Left lung (tissue), 10 donors: ENCODE measurements around the gene MRPS18A. TPM values are rescaled to one million over a fixed set of nuclear protein-coding genes. Genes with fewer than 3 reads are reported as not detected.

Experiments used
- ATAC-seq: fragments of 200-7000 bp; cut with Tn5 transposase; one replicate; pipeline ENCODE4 v1.9.1; 2020; ENCODE audit warnings: moderate library complexity
- DNase-seq, 4 donors: peaks; one replicate each; pipeline ENCODE4 v3.0.0-alpha.2; 2013 to 2020
- H3K27ac ChIP-seq, 2 donors: fragments of 200-600 bp; sonication (generic) in 1 of 2; one replicate each; pipeline versions ENCODE4 v1.5.0 to v1.8.0; 2020 to 2021
- H3K27me3 ChIP-seq, 2 donors: fragments of 200-600 bp; sonication (generic) in 1 of 2; one replicate each; pipeline versions ENCODE4 v1.5.0 to v1.8.0; 2020 to 2021
- H3K36me3 ChIP-seq, 2 donors: fragments of 200-600 bp; sonication (generic) in 1 of 2; one replicate each; pipeline versions ENCODE4 v1.5.0 to v1.8.0; 2020 to 2021
- H3K4me1 ChIP-seq, 2 donors: fragments of 200-600 bp; one replicate each; pipeline ENCODE4 v1.8.0; 2021
- H3K4me3 ChIP-seq, 2 donors: fragments of 200-600 bp; sonication (generic) in 1 of 2; one replicate each; pipeline versions ENCODE4 v1.5.0 to v1.8.0; 2020 to 2021; ENCODE audit warnings: mild to moderate bottlenecking in 1 of 2
- H3K9me3 ChIP-seq, 2 donors: fragments of 200-600 bp; sonication (generic) in 1 of 2; one replicate each; pipeline versions ENCODE4 v1.5.0 to v1.8.0; 2020 to 2021
- CTCF ChIP-seq, 2 donors: fragments of 200-600 bp; sonication (generic) in 1 of 2; IDR thresholded peaks; one replicate each; pipeline versions ENCODE4 v1.5.0 to v1.8.0; 2021; ENCODE audit warnings: antibody characterized with exemption in 2 of 2
- intact Hi-C, 2 donors: fragments of 100-400 bp; cut with DNase I; formaldehyde crosslinking; loops; one replicate each; pipeline versions ENCODE4 v1.11.2 to v1.14.2; 2022
- polyA plus RNA-seq, 6 donors: library from polyadenylated mRNA; unstranded; fragments of 120-200 nt; gene quantifications; one replicate each; pipeline ENCODE4 v1.2.1, GENCODE V29; 2013; ENCODE audit not compliant: insufficient read length in 6 of 6
- total RNA-seq, 2 donors: library from RNA; stranded (reverse); fragmentation: NEBNext Ultra II Directional; extraction: Animal tissue kit (Norgen Biotek cat#: 25700); gene quantifications; one replicate each; pipeline ENCODE4 v1.2.1, GENCODE V29; 2021
- donor health status: DM: no; HTN: yes; CAD: no.
- donor health status: DM: no; HTN: no; CAD: no.

The MRPS18A gene
- total and polyA plus RNA-seq, 8 donors, result 27.0 to 45.0 (median 38.0) TPM

DNA sequence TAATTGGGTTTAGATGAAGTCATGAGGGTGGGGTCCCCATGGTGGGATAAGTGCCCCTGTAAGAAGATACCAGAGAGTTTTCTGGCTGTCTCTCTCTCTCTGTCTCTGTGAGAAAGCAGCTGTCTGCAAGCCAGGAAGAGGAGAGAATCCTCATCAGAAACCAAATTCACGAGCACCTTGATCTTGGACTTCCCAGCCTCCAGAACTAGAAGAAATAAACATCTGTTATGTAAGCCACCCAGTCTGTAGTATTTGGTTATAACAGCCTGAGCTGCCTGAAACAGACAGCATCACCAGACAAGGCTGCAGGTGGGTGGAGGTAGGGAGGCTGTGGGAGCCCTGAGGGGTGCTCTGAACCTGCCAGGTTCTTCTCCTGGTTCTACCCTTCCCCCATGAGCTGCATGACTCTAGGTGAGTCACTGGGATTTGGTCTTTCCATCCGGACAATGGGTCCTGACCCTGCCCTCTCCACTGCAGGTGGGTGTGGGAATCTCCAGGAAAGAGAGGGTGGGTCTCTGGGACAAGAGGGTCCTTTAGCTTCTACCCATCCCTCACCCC is 48.1 kb upstream of the MRPS18A start:
- DNase-seq (no peak), ATAC-seq (no peak)
- intact Hi-C loops, result no loop called here
- Histone ChIP-seq H3K27ac (no peak overlapping the region), H3K9me3 (peaks cover 0 to 12% of the 10 kb centered on the region in 2 donors), H3K27me3 (no peaks in the 10 kb centered on the region), H3K4me1 (peaks cover 0 to under 1% of the 10 kb centered on the region in 2 donors), H3K4me3 (no peak overlapping the region), H3K36me3 (no peaks in the 10 kb centered on the region)
- no peak for TF ChIP-seq CTCF (IDR thresholded peaks at IDR 0.05)

GRCh38 chr6:43734294-43734665 is 46.7 kb upstream of the MRPS18A start:
- peaks cover 0 to 24% of the 10 kb centered on the region in 2 donors for H3K9me3 ChIP-seq
- H3K4me1 ChIP-seq, result no peaks in the 10 kb centered on the region
- H3K4me3 ChIP-seq, result no peak overlapping the region
- H3K27ac ChIP-seq, result no peak overlapping the region
- no peak for DNase-seq
- no peaks in the 10 kb centered on the region for H3K36me3 ChIP-seq
- ATAC-seq, result no peak
- intact Hi-C loops, result no loop called here
- no peak for TF ChIP-seq CTCF (IDR thresholded peaks at IDR 0.05)
- no peaks in the 10 kb centered on the region for H3K27me3 ChIP-seq

DNA sequence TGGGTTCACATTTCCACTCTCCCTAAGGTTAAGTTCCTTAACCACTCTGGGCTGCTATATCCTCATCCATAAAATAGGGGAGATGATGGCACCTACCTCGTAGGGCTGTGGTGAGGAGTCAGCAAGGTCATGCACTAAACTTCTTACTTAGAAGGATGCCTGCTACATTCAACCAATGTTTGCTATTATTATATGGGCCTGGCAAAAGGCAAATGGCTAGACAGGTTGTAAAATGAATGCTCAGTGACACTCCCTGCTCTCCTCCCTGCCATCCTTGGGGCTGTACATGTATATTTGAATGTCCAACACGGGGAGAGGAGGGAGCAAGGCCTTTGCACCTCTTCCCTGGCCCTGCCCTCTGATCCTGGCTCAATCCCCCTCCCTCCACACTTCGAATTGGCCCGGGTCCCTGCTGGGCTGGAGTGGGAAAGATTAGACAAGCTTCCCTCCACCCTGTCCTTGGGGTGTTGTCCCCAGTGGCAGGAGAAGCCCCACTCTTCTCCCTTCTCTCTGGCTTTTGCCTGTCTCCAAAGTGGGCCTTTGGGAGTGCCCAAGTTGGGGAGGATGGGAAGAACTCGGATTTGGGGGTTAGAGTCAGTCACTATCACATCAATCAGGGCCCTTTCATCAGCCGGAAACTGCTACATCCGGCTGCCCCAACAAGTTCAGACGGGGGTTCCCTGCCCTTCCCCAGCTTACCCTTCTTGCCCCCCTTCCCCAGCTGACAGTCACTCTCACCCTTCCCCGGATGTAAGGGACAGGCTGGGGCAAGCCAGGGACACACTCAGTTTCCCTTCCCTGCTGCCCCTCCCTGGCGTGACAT is 46.1 kb upstream of the MRPS18A start:
- Histone ChIP-seq H3K4me1 (no peaks in the 10 kb centered on the region), H3K27ac (no peak overlapping the region), H3K27me3 (no peaks in the 10 kb centered on the region), H3K36me3 (no peaks in the 10 kb centered on the region), H3K4me3 (no peak overlapping the region), H3K9me3 (peaks cover 0 to 24% of the 10 kb centered on the region in 2 donors)
- no peak for TF ChIP-seq CTCF (IDR thresholded peaks at IDR 0.05)
- DNase-seq, result no peak
- intact Hi-C loops, result no loop called here
- ATAC-seq, result no peak

GRCh38 chr6:43730634-43731033 is 43.0 kb upstream of the MRPS18A start:
- intact Hi-C loops, result no loop called here
- Histone ChIP-seq H3K27me3 (peaks cover 0 to 7% of the 10 kb centered on the region in 2 donors), H3K9me3 (peaks cover 0 to 24% of the 10 kb centered on the region in 2 donors), H3K36me3 (no peaks in the 10 kb centered on the region), H3K4me1 (peaks cover under 1 to 6% of the 10 kb centered on the region in 2 donors), H3K4me3 (no peak overlapping the region), H3K27ac (no peak overlapping the region)
- TF ChIP-seq CTCF (IDR thresholded peaks at IDR 0.05), result no peak
- DNase-seq, result no peak
- no peak for ATAC-seq

DNA sequence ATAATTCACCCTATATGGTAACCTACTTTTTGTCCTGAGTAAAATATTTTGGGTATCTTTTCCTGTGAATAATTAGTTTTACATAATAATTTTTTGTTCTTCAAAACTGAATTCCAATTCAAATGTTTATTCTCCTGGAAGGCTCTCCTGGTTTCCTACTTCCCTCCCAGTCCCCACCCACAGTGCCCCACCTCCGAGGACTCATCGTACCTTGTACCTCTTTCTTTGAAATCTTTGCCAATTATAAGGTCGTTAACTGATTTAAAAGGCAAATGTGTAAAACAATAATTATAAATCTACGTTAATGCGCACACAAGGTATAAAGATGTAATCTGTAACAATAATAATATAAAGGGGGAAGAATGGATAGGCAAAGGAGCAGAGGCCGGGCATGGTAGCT is 41.9 kb upstream of the MRPS18A start:
- Histone ChIP-seq H3K4me1 (peaks cover 12 to 17% of the 10 kb centered on the region in 2 donors), H3K36me3 (no peaks in the 10 kb centered on the region), H3K4me3 (no peak overlapping the region), H3K27ac (no peak overlapping the region), H3K9me3 (peaks cover 0 to 24% of the 10 kb centered on the region in 2 donors), H3K27me3 (peaks cover 0 to 7% of the 10 kb centered on the region in 2 donors)
- DNase-seq (no peak), ATAC-seq (no peak)
- intact Hi-C loops, result no loop called here
- TF ChIP-seq CTCF (IDR thresholded peaks at IDR 0.05), result no peak
